HG02798 (cell line): ENCODE measurements around the gene MSI2.

ENCODE experiments used
- ATAC-seq: cut with Tn5 transposase; IDR thresholded peaks from one replicate; pipeline ENCODE4 v1.9.1; 2021; ENCODE audit warnings: mild to moderate bottlenecking; ENCODE audit not compliant: unreplicated experiment, poor library complexity

The MSI2 gene

DNA sequence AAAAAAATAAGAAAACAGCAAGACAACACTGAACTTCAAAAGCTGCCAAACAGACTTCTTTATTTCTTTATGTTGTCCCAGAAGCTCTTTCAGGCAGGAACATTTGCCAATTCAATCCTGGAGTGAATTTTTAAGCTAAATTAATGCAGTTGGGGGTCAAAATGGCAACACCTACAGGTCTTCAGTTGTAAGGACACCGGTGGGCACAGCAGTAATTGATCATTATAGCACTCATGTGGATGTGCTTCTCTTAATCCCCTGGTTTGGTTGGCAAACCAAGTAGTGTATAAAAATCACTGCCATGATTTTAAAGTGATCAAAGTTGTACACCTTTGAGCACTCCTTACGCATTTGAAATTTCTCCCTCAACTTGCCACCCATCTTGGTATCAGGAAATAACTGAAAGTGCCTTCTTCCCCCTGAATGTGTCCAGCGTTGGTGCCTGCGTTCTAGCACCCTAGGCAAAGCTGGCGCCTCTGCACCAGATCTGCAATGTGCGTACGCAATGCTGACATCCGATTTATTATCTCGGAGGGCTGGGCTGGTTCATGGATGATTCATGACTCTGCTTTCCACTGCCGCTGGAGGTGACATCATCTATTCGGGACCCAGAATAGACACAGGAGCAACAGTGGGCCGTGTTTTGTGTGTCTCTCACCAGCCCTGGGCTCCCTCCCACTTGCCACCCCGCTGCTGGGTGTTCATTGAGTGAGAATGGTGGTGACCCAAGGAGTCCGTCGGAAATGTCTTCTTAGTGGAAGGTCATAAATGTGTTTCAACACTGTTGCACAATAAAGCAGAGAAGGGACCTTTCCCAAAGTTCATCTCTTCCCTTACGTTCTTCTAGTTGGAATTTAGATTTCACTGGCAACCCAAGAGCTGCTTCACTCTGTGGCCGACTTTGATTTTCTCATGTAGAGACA is 285.4 kb downstream of the MSI2 start:
- ATAC-seq: no peak

DNA sequence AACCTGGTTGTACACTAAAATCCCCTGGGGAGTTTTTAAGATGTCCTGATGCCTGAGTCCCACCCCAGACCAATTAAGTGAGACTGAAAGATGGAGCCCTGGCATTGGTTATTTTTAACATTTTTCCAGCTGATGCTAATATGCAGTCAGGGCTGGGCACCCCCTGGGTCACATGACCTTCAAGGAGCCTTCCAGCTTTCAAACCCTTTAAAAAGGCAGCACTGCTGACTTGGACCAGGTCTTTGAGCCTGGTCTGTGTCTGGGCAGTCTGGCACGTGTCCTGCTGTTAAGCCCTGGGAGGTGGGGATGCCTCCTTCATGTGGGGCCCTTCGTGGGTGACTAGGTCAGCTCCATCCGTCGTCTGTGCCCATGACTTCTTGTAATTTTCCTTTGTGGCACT is 286.2 kb downstream of the MSI2 start:
- ATAC-seq: no peak

DNA sequence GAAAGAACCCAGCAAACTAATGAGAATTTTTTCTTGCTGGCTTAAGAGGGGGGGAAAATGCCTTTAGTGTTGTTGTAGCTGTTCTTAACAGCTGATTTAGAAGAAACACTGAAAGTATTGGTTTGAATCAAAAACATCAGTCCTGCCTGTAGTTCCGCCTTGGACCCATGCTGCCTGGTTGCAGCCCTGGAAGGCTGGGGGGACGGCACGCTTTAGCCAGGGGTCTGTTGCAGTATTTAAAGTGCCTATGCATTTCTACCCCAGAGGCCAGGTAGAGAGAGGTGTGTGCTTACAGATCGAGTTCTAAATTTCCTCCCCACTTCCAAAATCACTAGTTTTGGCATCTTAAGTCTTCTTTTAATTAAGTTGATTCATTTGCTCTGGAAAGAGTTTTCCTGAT is 286.9 kb downstream of the MSI2 start:
- ATAC-seq: no peak

DNA sequence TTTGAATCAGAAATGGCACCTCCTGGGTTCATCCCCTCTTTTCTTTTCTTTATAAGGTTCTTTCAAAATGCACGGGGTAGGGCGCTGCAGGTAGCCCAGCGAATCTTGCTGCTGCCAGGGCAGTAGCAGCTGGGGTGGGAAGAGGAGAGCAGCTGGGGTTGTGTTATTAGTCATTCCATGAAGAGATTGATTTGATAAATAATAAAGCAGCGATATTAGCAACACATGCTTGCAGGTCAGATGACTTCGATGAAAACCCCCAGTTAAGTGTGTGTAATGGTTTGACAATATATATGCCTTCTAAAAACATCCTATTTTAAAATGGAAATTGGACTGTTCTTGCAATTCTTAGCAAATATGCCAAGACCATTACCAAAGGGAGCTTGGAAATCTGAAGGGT is 288.1 kb downstream of the MSI2 start:
- no peak for ATAC-seq

DNA sequence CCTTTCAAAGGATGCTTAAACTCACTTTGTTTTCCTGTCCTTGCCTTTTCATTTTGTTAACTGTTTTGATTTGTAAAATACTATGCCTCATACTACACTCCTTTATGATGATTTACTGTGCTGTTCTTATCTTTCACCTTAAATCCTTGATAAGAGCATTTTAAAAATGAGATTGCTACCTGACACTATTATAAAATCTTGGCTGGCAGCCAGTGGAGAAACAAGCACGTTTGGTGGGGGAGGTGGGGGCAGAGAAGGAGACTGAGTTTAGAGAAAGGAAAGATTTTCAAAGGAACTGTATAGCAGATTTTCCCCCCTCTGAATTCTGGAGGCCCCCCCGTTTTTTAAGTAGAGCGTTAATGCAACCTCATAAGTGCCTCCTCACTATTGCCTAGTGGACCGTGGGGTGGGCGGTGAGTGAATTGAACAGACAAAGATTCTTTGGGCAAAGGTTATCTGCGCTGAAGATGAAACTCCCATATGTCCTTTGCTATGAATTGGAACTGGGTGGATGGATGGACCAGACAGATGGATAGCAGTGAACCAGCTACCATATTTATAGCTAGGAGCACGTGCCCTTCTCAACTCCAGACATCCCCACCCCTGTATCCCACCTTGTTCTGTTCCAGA is 288.6 kb downstream of the MSI2 start:
- ATAC-seq: no peak

DNA sequence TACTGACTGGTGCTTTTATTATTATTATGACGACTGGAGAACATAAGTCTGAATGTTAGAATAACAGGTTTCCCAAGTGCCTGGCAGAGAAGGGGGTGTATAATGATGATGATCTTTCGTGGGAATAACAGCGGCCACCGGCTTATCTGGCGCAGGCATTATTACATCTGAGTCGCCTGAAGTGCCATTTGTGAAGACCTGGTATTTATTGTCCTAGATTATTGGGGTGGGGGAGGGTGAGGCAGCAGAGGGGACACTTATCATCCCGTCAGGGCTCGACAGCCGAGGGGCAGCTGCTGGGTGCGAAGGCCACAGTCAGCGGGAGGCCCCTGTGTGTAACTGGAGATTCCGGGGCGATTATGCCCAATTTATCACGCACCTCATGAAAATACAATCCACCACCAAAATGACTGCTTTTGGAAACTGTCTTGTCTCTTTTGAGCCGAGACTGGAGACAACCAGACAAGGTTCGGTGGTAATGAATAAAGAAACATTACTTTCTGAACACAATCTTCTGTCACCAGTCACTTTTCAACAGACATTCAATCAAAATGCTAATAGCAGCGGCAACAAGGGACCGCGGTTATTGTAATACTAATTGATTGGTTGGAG is 289.5 kb downstream of the MSI2 start:
- no peak for ATAC-seq

DNA sequence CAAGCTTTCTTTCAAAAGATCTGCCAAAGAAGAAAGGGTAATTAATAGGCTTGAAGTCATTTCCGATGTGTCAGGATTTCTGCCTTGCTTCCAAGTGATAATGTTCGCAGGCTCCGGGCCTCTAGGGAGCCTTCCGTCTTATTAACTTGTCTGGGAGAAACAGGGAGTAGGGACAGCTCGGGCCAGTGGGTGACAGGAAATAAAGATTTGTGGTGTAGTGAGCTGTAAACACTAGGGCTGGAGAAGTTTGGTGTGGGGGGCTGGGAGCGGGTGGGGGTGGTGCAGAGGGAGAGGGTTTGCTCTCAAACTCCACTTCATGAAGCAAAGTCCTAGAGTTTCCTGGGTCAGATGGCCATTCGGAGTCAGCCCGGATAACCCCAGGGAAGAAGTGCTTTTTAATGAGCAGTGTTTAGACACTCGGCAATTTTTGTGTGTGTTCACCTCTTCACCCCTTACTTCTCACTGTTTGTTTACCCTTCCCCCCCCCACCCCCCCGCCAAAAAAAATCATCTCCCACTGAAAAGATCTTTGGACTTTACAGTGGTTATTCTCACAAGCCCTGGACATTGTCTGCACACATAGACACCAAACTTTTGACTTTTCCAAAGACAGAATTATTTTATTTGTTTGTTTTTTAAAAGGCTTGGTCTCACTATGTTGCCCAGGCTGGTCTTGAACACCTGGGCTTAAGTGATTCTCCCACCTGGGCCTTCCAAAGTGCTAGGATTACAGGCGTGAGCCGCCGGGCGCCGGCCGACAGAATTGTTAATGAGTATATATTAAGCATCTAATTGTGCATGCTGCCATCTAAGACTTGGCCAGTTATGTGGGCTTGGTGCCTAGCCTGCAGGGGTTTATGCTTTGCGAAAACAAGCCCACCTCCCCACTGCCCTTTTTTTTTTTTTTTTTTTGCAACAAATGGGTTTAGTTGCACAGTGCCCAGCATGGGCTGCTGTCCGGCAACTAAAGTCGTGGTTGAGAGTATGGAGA is 292.4 kb downstream of the MSI2 start:
- ATAC-seq: no peak

DNA sequence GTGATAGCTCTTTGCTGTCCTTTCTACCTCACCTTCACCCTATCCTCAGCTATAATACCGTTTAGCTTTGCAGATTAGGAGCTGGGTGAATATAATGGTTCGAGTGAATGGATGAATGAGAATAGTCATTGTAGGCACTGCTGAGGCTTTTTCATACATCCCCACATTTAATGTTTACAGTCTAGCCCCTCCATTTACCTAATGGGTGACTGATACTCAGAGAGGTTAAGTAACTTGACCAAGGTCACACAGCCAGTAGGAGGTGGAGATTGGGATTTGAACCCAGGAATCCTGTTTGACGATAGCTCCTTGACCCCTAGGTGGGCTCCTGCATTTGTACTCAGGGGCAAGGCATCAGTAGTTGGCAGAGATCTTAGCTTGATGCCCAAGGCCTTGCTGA is 293.1 kb downstream of the MSI2 start:
- ATAC-seq: no peak

DNA sequence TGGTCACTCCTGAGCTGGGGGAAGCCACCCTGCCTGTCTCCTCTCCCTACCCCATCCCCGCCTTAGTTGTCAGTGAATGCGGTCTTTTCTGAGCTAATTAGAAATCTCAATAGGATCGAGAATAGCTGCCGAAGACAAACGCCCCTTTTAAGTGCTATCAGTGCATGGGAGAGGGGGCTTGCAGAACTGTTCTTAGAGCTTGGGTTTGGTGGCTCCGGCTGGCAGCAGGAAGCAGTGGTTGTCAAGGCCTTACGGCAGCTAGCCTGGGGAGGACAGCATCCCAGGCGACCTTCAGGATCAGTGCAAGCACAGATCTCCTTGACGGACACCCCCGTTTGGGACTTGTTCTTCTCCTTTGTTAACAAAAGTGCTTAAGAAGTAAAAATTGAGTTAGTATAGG is 293.7 kb downstream of the MSI2 start:
- no peak for ATAC-seq

DNA sequence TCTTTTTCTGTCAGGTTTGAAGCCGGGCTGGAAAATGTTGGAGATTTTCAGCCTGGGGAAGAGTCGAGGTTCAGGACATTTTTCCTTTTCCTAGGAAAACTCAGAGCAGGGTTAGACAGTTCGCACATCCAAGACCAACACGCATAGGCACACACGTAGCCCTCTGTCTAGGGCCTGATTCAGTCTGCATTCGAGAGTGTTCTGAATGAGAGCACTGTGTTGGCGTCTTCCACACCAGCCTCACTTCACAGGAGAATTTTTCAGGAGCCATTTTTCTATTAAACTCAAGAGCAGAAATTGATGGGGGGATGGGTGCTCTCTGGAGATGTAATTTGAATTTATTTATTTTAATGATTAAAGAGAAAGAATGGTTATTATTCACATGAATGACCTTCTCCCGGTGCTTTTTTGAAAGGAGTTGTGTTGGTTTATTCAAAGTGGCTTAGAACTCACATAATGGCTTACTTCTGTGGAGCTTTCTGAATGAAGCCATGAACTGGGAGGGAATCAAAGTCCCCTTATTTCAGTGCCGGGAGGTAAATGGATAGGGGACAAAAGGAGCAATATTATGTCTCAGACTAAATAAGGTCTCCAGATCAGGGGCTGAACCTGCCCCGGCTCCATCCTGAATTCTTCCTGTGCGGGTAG is 294.5 kb downstream of the MSI2 start:
- no peak for ATAC-seq

DNA sequence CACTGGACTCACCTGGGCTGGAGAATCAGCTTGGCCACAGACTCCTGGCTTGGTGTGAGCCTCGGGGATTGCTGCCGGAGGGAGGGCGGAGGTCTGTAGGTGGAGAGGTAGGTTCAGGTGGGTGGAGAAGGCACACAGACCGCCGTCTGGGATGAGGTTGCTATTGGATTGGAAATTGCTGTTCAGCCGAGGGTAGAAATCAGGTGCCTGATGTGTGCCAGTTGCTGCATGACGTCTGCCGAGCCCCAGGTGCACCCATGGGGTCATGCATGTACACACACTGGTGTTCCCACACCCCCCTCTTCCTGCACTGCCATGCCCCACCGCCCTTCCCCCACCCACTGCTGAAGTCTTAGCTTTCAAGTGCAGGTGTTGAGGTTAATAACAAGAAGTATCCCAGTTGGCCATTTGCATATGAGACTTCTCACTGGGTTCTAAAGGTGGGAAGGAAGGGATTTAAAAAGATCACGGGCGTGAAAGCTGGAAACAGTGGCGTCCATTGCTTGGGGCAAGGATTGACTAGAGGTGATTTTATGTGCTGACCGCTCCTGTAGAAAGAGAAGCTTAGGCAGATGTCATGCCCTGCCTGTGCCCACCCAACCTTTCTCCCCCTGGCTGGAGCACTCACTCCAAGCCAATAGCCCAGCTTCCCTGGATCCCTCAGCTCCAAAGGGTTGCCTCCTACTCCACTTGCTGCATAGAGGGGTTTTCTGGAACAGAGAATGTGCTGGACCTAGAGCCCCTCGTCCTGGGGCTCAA is 295.2 kb downstream of the MSI2 start:
- peak; percentile 74 for ATAC-seq

DNA sequence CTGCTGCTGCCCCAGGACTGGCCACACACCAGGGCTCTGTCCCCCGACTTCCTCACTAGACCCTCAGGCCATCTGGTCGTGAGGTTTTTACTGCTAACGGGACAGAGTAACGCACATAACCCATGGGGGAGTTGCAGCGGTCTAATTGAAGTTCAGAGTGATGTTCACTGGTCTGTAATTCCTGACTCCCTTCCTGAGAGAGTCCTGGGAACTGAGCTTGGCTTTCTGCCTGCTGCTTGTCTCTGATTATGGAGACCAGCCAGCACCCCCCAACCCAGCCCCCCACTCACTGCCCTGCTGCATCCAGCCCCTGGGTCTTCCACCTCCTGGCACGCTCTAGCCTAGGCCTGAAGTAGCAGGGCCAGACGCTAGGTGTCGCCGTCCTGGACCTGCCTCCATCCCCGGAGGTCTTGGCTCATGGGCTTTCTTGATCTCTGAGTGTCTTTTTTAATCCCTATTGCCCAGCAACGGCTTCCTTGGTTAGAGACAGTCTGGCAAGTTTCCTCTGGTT is 295.8 kb downstream of the MSI2 start:
- peak; percentile 32 for ATAC-seq

DNA sequence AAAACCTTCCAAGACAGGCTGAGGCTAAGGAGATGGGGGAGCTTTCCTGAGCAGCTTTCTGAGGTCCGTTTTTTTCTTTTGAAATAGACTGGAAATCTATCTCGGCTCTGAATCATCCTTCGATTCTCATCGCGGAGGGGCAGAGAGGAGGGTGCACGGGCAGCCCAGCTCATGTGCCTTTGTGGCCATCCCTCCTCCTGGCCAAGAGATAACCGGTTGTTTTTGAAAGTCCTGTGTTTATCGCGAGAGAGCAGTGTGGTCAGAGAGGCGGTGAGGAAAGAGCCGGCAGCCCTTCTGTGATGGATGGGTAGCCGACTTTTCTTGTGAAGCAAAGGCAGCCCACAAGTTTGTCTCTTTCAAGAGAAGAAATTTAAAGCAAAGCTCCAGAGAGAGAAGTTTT is 297.2 kb downstream of the MSI2 start:
- no peak for ATAC-seq

DNA sequence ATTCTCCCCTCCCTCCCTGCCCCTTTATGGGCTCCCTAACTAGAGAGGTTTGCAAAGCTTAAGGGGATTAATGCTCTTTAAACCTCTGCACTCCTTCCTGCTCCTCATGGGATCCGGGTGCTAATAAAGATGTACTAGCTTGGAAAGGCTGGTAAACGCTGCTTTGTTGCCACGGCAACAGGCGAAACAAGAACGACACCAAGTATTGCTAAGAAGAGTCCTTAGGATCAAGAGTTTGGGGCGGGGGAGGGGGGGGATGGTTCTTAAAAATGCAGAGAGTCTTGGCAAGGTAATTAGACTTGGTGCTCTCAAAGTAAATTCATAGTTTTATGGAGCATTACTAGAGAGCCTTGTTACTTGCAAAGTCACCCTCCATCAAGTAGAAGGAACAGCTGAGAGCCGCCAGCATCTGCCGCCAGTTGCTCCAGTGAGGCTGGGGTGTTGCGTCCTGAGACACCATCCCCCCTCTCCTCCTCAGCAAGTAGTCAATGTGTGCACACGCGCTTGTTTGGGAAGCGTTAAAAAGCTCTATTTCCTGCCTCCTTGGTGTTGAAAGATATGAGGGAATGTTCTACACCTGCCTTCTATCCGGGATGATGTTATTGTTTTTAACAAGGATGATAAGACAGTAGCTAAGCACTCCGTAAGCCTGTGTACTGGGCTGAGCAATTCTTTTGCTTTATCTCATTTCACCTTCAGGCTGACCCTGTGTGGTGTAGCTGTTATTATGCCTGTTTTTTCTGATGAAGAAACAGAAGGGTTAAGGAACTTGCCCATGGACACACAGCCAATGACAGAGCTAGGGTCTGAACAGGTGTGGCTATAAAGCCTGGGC is 297.9 kb downstream of the MSI2 start:
- no peak for ATAC-seq

DNA sequence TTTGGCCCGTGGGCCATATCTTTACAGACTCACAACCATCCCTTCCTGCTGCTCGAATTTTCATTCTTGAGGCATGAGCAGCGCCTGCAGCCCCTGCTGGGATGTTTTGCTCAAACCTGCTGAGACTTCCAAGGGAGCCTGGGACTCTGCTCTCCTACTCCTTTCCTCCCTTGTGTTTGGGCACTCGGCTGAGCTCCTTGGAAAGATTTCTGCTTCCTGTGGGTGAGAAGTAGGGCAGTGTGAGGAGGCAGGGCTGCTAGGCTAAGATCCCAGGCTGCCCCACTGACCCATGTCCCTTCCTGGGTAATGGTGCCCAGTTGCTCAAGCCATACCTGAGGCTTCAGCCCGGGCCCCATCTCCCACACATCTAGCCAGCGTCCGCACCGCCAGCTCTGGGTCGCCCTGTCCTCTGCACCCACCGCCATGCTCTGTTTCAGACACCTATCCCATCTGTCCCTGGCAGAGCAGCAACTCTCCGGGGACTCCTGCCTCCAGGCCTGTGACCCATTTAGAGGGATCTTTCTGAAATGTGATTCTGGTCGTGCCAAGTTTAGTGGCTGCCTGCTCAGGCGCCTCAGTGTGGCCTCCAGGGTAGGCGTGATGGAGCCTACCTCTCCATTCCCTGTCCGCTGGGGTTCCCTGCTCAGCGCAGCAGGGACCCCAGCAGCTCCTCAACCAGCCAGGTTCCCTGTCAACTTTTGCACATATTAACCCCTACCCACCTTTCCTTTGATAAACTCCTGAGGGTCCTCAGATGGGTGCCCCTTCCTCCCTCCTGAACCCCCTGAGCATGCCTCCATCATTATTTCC is 298.7 kb downstream of the MSI2 start:
- ATAC-seq: no peak

DNA sequence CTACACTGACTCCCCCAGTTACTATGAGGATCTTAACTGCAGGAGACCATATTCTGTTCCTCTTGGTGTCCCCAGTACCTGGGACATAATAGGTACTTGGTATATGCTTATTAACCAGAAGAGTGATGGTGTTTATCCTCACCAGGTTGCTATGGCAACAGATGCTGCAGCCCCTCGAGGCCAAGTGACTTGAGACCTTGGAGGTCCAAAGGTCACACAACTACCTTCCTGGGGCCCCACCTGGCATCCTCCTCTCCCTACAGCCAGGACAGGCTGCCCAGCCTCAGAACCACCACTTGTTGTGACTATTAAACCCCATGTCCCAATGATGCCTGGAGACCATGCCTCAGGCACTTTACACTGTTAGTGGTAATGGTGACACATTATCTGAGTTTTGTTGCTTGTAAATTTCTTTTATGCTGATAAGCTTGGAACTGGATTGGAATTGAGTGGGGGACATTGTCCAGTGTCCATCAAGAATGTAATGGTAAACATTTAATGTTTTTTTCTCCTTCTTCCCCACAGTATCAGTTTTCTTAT is 299.4 kb downstream of the MSI2 start:
- no peak for ATAC-seq

DNA sequence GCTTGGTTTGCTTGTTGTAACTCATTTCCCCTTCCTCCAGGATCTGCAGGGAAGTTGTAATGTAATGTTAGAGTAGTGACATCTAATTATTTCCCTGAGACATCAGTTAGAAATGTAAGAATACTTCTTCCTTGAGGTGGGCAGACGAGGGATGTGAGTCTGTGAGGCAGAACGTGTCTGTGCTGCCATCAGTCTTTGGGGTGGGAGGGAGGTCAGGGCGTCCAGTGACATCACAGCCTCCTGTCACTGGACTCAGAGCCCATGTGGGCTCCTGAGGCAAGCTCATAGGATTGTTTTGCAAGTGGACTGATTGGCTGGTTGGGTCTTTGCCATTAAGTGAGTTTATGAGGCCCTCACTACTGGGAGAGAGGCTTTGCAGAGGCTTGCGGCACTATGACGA is 300.0 kb downstream of the MSI2 start:
- no peak for ATAC-seq
